ENCODE data around the gene PISD.

GRCh38 chr22:31678748-31679147 lies 16.7 kb upstream of the PISD start:
- no peak for TF ChIP-seq CTCF (conservative IDR thresholded peaks at IDR 0.05; ENCODE audit: low read depth, low read length)
- TF ChIP-seq EZH2phosphoT487 (IDR thresholded peaks at IDR 0.05; ENCODE audit: borderline replicate concordance, low read length), result no peak
